Measurements from ENCODE around the gene HTRA1.

- no peak for TF ChIP-seq POLR2AphosphoS5 (IDR thresholded peaks at IDR 0.05; ENCODE audit: low read depth, low read length)
- no peak for TF ChIP-seq TAF1 (IDR thresholded peaks at IDR 0.05; ENCODE audit: borderline replicate concordance, insufficient read depth, low read length)
Measured at GRCh38 chr10:122455376-122456079, 5.8 kb upstream of the HTRA1 start.

Data from PFSK-1 (cell line).